Ovary (tissue), 3 donors: Measurements from ENCODE around the gene LRCH1.

Experiments
- CTCF ChIP-seq, 3 donors: fragments of 450-650 bp in 2 of 3; fragments of 200-600 bp in 1 of 3; IDR thresholded peaks; one replicate each; pipeline versions ENCODE4 v1.5.1 to v1.8.0; 2016 to 2022; ENCODE audit warnings: antibody characterized with exemption in 3 of 3, mild to moderate bottlenecking in 1 of 3
- POLR2A ChIP-seq: fragments of 450-650 bp; IDR thresholded peaks from one replicate; pipeline ENCODE4 v1.6.1; 2017; ENCODE audit warnings: antibody characterized with exemption, mild to moderate bottlenecking, moderate library complexity
- donor health status: DM: no; HTN: no; CAD: no.

- TF ChIP-seq POLR2A (no peak), CTCF (IDR thresholded peaks at IDR 0.05) (no peak)
These were observed 16.5 kb downstream of the LRCH1 start for GRCh38 chr13:46569456-46569855.
